ENCODE data around the gene PDCD4. TPM values are rescaled to one million over a fixed set of nuclear protein-coding genes. Genes with fewer than 3 reads are reported as not detected.

Gene PDCD4
- total and polyA plus RNA-seq, 2 donors (not counting 3 experiments of a cell fraction or from before 2014, with no cell fraction given) = 14.4 to 47.9 TPM

DNA sequence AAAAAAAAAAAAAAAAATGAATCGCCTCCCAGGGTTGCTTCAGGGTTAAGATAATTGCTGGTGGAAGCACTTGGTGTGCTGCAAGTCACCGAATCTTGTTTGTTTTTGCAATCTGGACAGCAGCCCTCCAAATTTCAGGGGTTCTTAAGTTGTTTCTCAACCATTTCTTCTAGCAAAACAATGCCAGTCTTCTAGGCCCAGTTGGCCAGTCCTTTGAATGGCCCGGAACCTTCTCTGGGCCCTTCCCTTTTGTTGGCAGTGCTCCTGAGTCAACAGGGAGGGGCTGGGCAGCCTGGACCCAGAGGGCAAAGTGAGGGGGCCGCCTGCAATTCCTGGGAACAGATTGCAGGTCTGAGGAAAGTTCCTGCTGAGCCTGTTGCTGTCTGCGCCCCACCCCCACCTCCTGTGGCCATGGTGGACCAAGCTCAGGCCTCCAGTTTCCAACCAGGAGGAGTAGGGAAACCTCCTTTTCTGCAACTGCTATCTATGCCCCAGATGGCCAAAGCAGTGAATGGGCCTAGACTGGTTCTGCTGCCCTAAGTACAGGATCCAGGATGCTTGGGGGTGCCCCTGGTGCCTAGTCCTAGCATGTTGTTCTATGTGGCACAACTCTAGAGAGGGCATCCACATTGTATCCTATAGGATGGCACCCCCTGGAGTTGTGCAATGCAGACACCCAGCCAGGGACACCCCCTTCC is 31.4 kb upstream of the PDCD4 start:
- Histone ChIP-seq H4K20me1 (replicated peaks; ENCODE audit: control insufficient read depth, extremely low read depth, insufficient read depth, low read length) (no peaks in the 10 kb centered on the region), H3K4me3 (replicated peaks in 1 of 3; ENCODE audit: insufficient read depth in 1 of 3, low read depth in 1 of 3, low read length in 3 of 3) (no peak overlapping the region), H3K36me3 (ENCODE audit: control insufficient read depth in 2 of 2, extremely low read depth in 1 of 2, insufficient read depth in 2 of 2, low read length in 2 of 2) (no peaks in the 10 kb centered on the region), H3K9ac (replicated peaks; ENCODE audit: extremely low read depth, insufficient read depth, low read length) (no peak overlapping the region), H3K79me2 (ENCODE audit: control insufficient read depth, insufficient read depth, low read length) (no peaks in the 10 kb centered on the region), H3K4me1 (ENCODE audit: control insufficient read depth, extremely low read depth, insufficient read depth, low read length) (no peaks in the 10 kb centered on the region), H2AFZ (ENCODE audit: low read depth, low read length) (no peak overlapping the region), H3K9me1 (replicated peaks; ENCODE audit: control insufficient read depth, extremely low read depth, insufficient read depth, low read length) (no peaks in the 10 kb centered on the region), H3K27ac (ENCODE audit: insufficient read depth, low read depth, low read length) (no peak overlapping the region), H3K9me3 (replicated peaks; ENCODE audit: control insufficient read depth, insufficient read depth, low read length) (no peaks in the 10 kb centered on the region), H3K4me2 (ENCODE audit: insufficient read depth, low read length) (no peak overlapping the region), H3K27me3 (ENCODE audit: control insufficient read depth in 2 of 2, insufficient read depth in 2 of 2, low read length in 2 of 2) (no peaks in the 10 kb centered on the region)
- intact Hi-C loops (cut with micrococcal nuclease) = no loop called here
- no peak for FAIRE-seq
- TF ChIP-seq EZH2 (IDR thresholded peaks at IDR 0.05; ENCODE audit: borderline replicate concordance, low read depth, low read length, severe bottlenecking) (no peak), JUN (IDR thresholded peaks at IDR 0.05; ENCODE audit: borderline replicate concordance, insufficient read depth, insufficient read length, low read depth) (no peak), MYC (IDR thresholded peaks at IDR 0.05; ENCODE audit: low read depth, low read length) (no peak), GATA2 (IDR thresholded peaks at IDR 0.05; ENCODE audit: insufficient read depth, insufficient read length, low read depth, low read length) (no peak)
- DNase-seq (ENCODE audit: low read depth, low spot score) = no peak
- ChIA-PET POLR2A (no interaction called here), CTCF (no interaction called here)
- dilution Hi-C loops (cut with MboI; ENCODE audit: extremely low pct_ligation_motif_present, low sequenced_read_pairs) = no loop called here
- no TSS peak for BruUV-seq (replicated peaks)

GRCh38 chr10:110840923-110841428 is 30.8 kb upstream of the PDCD4 start:
- Histone ChIP-seq H3K4me1 (ENCODE audit: control insufficient read depth, extremely low read depth, insufficient read depth, low read length) (no peaks in the 10 kb centered on the region), H3K4me3 (replicated peaks in 1 of 3; ENCODE audit: insufficient read depth in 1 of 3, low read depth in 1 of 3, low read length in 3 of 3) (no peak overlapping the region), H4K20me1 (replicated peaks; ENCODE audit: control insufficient read depth, extremely low read depth, insufficient read depth, low read length) (no peaks in the 10 kb centered on the region), H3K9me1 (replicated peaks; ENCODE audit: control insufficient read depth, extremely low read depth, insufficient read depth, low read length) (no peaks in the 10 kb centered on the region), H3K79me2 (ENCODE audit: control insufficient read depth, insufficient read depth, low read length) (no peaks in the 10 kb centered on the region), H3K36me3 (ENCODE audit: control insufficient read depth in 2 of 2, extremely low read depth in 1 of 2, insufficient read depth in 2 of 2, low read length in 2 of 2) (no peaks in the 10 kb centered on the region), H3K9me3 (replicated peaks; ENCODE audit: control insufficient read depth, insufficient read depth, low read length) (no peaks in the 10 kb centered on the region), H3K27ac (ENCODE audit: insufficient read depth, low read depth, low read length) (no peak overlapping the region), H2AFZ (ENCODE audit: low read depth, low read length) (no peak overlapping the region), H3K9ac (replicated peaks; ENCODE audit: extremely low read depth, insufficient read depth, low read length) (no peak overlapping the region), H3K27me3 (ENCODE audit: control insufficient read depth in 2 of 2, insufficient read depth in 2 of 2, low read length in 2 of 2) (no peaks in the 10 kb centered on the region), H3K4me2 (ENCODE audit: insufficient read depth, low read length) (no peak overlapping the region)
- ChIA-PET CTCF (interaction anchor here (0.8 to 1.5 kb wide), 2 partner anchors 12 to 17 kb away, joined by 3 read pairs; no protein-coding TSS in a partner anchor), POLR2A (no interaction called here)
- DNase-seq (ENCODE audit: low read depth, low spot score) (no peak), FAIRE-seq (no peak)
- TF ChIP-seq FOS (IDR thresholded peaks at IDR 0.05; ENCODE audit: borderline replicate concordance, insufficient read depth, low read length) (no peak), POLR2AphosphoS5 (IDR thresholded peaks at IDR 0.05; ENCODE audit: insufficient read depth, low read depth, low read length) (no peak), JUN (IDR thresholded peaks at IDR 0.05; ENCODE audit: borderline replicate concordance, insufficient read depth, insufficient read length, low read depth) (no peak), EZH2 (IDR thresholded peaks at IDR 0.05; ENCODE audit: borderline replicate concordance, low read depth, low read length, severe bottlenecking) (no peak), GATA2 (IDR thresholded peaks at IDR 0.05; ENCODE audit: insufficient read depth, insufficient read length, low read depth, low read length) (no peak), MYC (IDR thresholded peaks at IDR 0.05; ENCODE audit: low read depth, low read length) (no peak), POLR2A (IDR thresholded peaks at IDR 0.05; ENCODE audit: low read depth, low read length) (no peak)
- TF ChIP-seq, protein P1, sequence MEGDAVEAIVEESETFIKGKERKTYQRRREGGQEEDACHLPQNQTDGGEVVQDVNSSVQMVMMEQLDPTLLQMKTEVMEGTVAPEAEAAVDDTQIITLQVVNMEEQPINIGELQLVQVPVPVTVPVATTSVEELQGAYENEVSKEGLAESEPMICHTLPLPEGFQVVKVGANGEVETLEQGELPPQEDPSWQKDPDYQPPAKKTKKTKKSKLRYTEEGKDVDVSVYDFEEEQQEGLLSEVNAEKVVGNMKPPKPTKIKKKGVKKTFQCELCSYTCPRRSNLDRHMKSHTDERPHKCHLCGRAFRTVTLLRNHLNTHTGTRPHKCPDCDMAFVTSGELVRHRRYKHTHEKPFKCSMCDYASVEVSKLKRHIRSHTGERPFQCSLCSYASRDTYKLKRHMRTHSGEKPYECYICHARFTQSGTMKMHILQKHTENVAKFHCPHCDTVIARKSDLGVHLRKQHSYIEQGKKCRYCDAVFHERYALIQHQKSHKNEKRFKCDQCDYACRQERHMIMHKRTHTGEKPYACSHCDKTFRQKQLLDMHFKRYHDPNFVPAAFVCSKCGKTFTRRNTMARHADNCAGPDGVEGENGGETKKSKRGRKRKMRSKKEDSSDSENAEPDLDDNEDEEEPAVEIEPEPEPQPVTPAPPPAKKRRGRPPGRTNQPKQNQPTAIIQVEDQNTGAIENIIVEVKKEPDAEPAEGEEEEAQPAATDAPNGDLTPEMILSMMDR (IDR thresholded peaks at IDR 0.05; ENCODE audit: extremely low read depth in 1 of 2, insufficient read depth in 1 of 2, low read depth in 1 of 2, low read length in 2 of 2) = no peak
- TF ChIP-seq, protein P2, sequence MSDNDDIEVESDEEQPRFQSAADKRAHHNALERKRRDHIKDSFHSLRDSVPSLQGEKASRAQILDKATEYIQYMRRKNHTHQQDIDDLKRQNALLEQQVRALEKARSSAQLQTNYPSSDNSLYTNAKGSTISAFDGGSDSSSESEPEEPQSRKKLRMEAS (IDR thresholded peaks at IDR 0.05; ENCODE audit: insufficient read depth, insufficient read length) = no peak
- intact Hi-C loops (cut with micrococcal nuclease) = no loop called here
- no TSS peak for BruUV-seq (replicated peaks)
- dilution Hi-C loops (cut with MboI; ENCODE audit: extremely low pct_ligation_motif_present, low sequenced_read_pairs) = no loop called here

All from endothelial cell of umbilical vein (primary cell).